Glomerular endothelial cell (primary cell): ENCODE measurements around the gene AIFM3. TPM values are rescaled to one million over a fixed set of nuclear protein-coding genes. Genes with fewer than 3 reads are reported as not detected.
"Not testable (repeated sequence)": the region's sequence is repeated elsewhere in the genome, so short reads cannot be mapped to it uniquely, and the experiment has no call there.

Experiments used
- DNase-seq: peaks from one replicate; pipeline ENCODE4 v3.0.0-alpha.2; 2011; ENCODE audit warnings: low read depth, low spot score; ENCODE audit errors: extremely low read depth
- total RNA-seq: library from RNA; depleted of rRNA; stranded (reverse); fragments of >200 nt; gene quantifications from 2 replicates; pipeline ENCODE4 v1.2.3, GENCODE V29; 2015

The AIFM3 gene
- 0.18 TPM in 1 of 2 replicates, not detected in the other for total RNA-seq

DNA sequence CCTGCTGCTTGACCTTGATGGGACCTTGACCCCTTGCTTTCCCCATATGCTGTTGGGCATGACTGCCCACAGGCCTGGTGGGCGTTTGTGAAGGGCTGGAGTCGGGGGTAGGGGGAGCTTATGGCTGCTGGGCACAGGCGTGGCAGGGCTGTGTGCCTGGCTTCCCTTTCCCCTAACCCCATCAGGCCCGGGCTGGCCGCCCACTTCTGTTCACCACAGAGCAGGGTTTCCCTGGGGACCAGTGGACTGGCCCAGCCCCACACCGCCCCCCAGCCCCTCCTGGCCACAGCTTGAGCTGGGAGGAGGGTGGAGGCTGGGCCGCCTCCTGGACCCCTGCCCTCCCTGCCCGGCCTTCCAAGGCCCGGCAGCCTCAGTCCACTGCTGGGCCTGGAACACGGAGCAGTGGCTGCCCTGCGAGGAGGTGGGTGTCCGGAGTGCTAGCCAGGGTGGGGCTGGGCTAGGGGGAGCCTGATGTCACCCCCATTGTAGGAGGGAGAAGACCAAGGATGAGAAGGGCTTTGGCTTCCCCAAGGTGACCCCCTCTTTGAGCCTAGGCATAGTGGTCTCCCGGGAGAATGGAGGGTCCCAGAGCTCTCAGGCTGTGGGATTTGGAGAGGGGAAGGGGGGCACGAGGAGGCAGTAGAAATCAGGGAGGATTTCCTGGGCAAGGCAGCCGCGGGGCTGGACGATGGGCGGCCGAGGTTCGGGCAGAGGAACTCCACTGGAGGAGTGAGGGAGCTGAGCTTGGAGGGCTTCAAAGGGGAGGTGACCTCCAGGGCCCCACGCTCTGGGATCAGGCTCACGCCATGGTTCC is at the start of gene AIFM3:
AIFM3 (plus strand) TSS at position 373 of the 814 bp plus-strand sequence. CDS start 690 bp downstream, outside the sequence.
- no peak for DNase-seq

DNA sequence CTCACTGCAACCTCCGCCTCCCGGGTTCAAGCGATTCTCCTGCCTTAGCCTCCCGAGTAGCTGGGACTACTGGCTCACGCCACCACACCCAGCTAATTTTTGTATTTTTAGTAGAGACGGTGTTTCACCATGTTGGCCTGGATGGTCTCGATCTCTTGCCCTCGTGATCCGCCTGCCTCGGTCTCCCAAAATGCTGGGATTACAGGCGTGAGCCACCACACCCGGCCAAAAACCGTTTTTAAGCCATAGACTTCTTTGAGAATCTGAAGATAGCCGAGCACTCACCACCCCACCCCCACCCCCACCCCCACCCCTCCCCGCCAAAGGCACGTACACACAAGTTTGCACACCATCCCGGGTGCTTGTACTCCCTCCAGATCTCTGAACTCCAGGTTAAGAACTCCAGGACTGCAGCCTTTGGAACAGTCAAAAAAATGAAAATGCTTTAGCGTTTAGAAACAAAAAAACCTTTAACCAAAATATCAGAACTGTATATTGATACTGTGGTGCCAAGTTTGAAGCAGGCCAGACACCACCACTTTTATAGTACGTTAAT is 48.3 kb upstream of the AIFM3 start:
- no peak for DNase-seq

DNA sequence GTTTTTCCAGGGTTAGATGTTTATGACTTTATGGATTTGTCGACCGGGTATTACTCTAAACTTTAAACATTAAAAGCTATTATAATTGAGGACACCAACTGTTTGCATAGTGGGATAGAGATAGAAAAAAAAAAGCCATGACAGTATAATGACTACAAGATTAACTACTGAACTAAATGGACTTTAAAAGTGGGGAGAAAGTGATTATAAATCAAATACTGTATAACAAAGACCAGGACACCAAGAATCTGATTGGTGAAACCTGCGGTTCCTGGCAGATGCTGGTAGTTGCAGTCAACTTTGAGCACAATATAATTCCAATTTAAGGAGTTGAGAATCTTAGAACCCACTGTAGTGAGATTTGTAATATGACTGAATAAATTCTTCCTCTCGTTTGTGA is 47.3 kb upstream of the AIFM3 start:
- no peak for DNase-seq

DNA sequence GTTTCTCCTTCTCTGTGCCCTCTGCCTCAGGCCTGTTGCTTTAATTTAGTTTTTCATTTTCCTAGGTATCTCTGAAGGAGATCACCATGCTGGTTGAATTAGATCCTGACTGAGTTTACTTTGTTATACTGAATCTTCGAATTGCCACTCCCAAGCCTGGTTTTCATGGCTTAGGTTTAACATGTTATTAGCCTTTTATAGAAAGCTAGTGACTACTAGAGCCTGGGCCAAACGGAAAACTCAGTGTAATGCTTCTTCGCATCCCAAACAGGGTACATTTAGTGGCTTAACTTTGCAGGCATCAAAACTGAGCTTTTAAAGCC is 46.2 kb upstream of the AIFM3 start:
- no peak for DNase-seq

- DNase-seq, result no peak
Measured at GRCh38 chr22:20922141-20922751, 44.8 kb upstream of the AIFM3 start.

DNA sequence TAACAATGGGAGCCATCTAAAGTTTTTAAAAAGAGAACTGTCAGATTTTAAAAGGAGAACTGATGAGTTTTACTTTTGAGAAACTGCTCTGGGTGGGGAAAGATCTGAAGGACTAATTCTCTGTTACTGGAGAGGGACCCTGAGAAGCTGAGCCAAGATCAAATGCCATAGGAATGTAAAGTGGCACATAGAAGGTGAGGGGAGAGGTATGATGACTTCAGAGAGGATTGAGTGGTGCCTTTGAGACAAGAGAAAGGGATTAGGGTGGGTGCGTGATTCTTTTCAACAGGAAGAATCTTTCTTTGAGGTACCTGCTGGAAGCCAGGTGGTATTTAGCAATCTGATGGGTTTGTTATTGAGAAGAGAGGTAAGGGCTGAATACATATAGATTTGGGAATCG is 40.8 kb upstream of the AIFM3 start:
- DNase-seq, result no peak

GRCh38 chr22:20927940-20928572 is 39.0 kb upstream of the AIFM3 start:
- no peak for DNase-seq

- no peak for DNase-seq
Measured at GRCh38 chr22:20928573-20928967, 38.5 kb upstream of the AIFM3 start.

DNA sequence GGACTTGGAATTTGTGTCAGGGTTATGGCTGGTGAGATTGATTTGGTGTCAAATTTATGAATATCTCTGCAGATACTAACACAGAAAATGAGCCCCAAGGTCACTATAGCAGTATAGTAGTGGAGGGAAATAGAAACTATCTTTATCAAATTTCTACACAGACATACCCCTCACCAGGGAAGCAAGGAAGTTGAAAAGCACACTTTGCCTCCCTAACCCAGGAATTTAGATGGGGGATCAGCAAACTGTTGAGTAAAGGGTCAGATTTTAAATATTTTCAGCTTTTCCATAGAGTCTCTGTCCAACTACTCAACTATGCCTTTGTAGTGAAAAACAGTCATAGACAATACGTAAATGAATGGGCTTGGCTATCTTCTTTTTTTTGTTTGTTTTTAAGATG is 37.1 kb upstream of the AIFM3 start:
- no peak for DNase-seq

DNA sequence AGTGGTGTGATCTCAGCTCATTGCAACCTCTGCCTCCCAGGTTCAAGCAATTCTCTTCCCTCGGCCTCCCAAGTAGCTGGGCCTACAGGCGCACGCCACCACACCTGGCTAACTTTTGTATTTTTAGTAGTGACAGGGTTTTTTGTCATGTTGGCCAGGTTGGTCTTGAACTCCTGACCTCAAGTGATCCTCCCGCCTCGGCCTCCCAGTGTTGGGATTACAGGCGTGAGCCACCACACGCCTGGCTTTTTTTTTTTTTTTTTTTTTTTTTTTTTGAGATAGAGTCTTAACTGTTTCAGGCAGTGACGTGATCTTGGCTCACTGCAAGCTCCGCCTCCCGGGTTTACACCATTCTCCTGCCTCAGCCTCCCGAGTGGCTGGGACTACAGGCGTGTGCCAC is 36.6 kb upstream of the AIFM3 start:
- DNase-seq, result not testable (repeated sequence)

DNA sequence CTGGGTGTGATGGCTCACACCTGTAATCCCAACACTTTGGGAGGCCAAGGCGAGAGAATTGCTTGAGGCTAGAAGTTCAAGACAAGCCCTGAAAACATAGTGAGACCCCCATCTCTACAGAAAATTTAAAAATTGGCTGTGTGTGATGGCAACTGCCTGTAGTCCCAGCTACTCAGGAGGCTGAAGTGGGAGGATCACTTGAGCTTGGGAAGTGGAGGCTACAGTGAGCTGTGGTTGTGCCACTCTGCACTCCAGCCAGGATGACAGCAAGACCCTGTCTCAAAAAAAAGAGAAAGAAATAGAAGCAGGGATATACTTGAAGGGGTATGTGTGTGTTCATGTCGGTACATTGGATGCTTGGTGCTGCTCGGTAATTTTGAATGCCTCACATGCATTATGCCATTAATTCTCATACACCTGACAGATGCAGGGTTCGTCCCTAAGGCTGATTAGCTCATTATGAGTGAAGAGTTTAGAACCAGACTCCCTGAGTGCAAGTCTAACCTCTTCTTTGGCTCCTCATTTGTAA is 35.9 kb upstream of the AIFM3 start:
- DNase-seq, result no peak

DNA sequence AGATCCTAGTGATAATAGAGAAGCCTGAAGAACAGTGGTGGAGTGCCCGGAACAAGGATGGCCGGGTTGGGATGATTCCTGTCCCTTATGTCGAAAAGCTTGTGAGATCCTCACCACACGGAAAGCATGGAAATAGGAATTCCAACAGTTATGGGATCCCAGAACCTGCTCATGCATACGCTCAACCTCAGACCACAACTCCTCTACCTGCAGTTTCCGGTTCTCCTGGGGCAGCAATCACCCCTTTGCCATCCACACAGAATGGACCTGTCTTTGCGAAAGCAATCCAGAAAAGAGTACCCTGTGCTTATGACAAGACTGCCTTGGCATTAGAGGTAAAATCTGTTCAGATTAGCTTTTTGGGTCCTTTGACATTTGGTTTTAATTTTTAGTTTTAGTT is 33.1 kb upstream of the AIFM3 start:
- no peak for DNase-seq

DNA sequence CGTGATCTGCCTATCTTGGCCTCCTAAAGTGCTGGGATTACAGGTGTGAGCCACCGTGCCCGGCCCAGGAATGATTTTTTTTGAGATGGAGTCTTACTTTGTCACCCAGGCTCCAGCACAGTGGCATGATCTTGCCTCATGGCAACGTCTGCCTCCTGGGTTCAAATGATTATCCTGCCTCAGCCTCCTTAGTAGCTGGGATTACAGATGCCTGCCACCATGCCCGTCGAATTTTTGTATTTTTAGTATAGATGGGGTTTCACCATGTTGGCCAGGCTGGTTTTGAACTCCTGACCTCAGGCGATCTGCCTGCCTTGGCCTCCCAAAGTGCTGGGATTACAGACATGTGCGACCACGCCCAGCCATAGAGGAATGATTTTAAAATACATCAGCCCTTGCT is 32.0 kb upstream of the AIFM3 start:
- DNase-seq, result not testable (repeated sequence)

DNA sequence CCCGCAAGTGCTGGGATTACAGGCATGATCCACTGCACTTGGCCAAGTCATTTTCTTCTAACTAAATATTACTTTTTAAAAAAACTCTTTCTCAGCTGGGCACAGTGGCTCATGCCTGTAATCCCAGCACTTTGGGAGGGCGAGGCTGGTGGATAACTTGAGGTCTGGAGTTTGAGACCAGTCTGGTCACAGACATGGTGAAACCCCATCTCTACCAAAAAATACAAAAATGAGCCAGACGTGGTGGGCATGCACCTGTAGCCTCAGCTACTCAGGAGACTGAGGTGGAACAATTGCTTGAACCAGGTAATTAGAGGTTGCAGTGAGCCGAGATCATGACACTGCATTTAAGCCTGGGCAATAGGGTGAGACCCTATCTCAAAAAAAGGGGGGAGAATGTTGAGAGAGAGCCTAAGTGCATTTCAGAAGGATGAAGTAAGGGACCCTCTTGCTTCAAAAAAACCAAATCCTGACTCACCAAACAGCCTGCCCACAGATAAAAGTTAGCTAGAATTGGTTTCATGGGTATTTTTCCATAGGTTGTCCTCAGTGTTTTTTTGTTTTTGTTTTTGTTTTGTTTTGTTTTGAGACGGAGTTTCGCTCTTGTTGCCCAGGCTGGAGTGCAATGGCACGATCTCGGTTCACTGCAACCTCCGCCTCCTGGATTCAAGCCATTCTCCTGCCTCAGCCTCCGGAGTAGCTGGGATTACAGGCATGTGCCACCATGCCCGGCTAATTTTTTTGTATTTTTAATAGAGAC is 31.1 kb upstream of the AIFM3 start:
- DNase-seq, result not testable (repeated sequence)

DNA sequence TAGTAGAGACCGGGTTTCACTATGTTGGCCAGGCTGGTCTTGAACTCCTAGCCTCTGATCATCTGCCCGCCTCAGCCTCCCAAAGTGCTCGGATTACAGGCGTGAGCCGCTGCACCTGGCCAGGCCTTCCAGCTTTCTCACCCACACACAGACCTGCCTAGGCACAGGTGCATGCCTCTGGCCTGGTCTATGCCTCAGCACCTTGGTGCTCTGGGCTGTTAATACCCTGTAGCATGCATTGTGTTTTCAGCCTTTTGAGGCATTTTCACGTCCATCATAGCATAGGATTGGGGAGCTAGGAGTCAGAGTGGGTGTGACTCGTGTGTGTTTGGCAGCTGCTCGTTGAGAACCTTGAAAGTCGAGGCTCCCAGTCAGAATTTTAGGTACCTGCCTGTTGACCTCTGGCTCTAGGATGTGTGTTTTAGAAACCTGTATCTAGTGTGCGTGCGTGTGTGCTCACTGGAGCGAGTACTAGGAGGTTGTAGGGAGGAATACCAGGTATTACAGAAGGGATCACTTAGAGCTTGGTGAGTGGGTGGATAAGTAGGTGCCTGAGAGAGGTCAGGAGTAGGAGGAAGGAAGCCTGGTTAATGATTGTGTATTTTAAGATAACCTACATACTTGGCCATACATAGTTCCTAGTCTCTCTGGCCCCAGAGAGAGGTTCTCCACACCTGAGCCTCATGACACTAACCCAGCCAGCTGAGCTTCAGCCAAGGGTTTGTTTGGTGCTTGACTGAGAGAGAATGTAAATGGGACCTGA is 29.8 kb upstream of the AIFM3 start:
- DNase-seq, result no peak

GRCh38 chr22:20937794-20938671 is 29.0 kb upstream of the AIFM3 start:
- no peak for DNase-seq

- DNase-seq, result not testable (repeated sequence)
Measured at GRCh38 chr22:20939457-20940185, 27.4 kb upstream of the AIFM3 start.

GRCh38 chr22:20940186-20940651 is 26.8 kb upstream of the AIFM3 start:
- DNase-seq, result no peak
